HFFc6 (cell line): Measurements from ENCODE around the gene NTN3. TPM values are rescaled to one million over a fixed set of nuclear protein-coding genes. Genes with fewer than 3 reads are reported as not detected.
A peak's percentile ranks its signal among the peaks of the same experiment; 100 is the strongest.

Source experiments
- DNase-seq: peaks from one replicate; pipeline ENCODE4 v3.0.0-alpha.2; 2018
- H3K27ac Mint-ChIP-seq: 2 replicates; pipeline ENCODE4 v1.8.0; 2020; ENCODE audit warnings: mild to moderate bottlenecking, mixed read lengths
- H3K27me3 Mint-ChIP-seq: 2 replicates; pipeline ENCODE4 v1.8.0; 2021; ENCODE audit warnings: mild to moderate bottlenecking, moderate library complexity, mixed read lengths; ENCODE audit not compliant: insufficient read depth
- H3K36me3 Mint-ChIP-seq: 2 replicates; pipeline ENCODE4 v1.8.0; 2021; ENCODE audit warnings: low read depth, mixed read lengths
- H3K4me1 Mint-ChIP-seq: 2 replicates; pipeline ENCODE4 v1.8.0; 2020; ENCODE audit warnings: low read depth, mixed read lengths
- H3K4me3 Mint-ChIP-seq: 2 replicates; pipeline ENCODE4 v1.8.0; 2020; ENCODE audit warnings: mild to moderate bottlenecking, moderate library complexity, mixed read lengths
- H3K9me3 Mint-ChIP-seq: 2 replicates; pipeline ENCODE4 v1.8.0; 2020; ENCODE audit warnings: mild to moderate bottlenecking, mixed read lengths
- total RNA-seq, 6 experiments: library from RNA; stranded (reverse); fragmentation: NEBNext Ultra II Directional; extraction: Animal tissue kit (Norgen Biotek cat#: 25700); gene quantifications; 2 replicates in 1 of 6; 3 replicates in 5 of 6; pipeline ENCODE4 v1.2.3, GENCODE V29; 2021
- TF ChIP-seq, protein P1 (sequence below): fragments of 200-600 bp; sonication (generic); IDR thresholded peaks from 2 replicates; pipeline ENCODE4 v1.5.0; 2021; ENCODE audit warnings: antibody characterized with exemption, mild to moderate bottlenecking

The NTN3 gene
- total RNA-seq, 6 experiments from 2014 or later = 0.22 to 0.47 (median 0.33) TPM

DNA sequence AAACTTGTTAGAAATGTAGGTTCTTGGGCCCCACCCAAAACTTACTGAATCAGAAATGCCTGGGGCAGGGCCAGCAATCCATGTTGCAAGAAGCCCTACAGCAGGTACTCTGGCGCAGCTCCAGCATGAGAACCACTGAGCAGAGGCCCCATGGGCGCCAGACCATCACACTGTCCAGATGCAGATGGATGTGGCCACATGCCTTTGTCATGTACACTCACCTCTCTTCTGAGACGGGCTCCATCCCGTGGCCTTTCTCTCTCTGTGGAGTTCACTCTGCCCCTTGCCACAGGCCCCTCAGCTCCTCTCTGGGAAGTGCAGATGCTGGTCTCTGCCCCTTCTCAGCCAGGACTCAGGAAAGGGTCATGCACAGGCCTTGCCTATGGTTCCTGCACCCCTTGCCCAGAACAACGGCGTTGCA, 44.1 kb upstream of the NTN3 start:
- TF ChIP-seq, protein P1, sequence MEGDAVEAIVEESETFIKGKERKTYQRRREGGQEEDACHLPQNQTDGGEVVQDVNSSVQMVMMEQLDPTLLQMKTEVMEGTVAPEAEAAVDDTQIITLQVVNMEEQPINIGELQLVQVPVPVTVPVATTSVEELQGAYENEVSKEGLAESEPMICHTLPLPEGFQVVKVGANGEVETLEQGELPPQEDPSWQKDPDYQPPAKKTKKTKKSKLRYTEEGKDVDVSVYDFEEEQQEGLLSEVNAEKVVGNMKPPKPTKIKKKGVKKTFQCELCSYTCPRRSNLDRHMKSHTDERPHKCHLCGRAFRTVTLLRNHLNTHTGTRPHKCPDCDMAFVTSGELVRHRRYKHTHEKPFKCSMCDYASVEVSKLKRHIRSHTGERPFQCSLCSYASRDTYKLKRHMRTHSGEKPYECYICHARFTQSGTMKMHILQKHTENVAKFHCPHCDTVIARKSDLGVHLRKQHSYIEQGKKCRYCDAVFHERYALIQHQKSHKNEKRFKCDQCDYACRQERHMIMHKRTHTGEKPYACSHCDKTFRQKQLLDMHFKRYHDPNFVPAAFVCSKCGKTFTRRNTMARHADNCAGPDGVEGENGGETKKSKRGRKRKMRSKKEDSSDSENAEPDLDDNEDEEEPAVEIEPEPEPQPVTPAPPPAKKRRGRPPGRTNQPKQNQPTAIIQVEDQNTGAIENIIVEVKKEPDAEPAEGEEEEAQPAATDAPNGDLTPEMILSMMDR = no peak
- no peak for DNase-seq
- no peak overlapping the region for H3K4me3 Mint-ChIP-seq
- H3K27me3 Mint-ChIP-seq = peaks cover 1% of the 10 kb centered on the region
- H3K4me1 Mint-ChIP-seq = peaks cover 31% of the 10 kb centered on the region
- H3K36me3 Mint-ChIP-seq = peaks cover 8% of the 10 kb centered on the region; the same call in 1 of the 2 replicates
- no peak overlapping the region for H3K27ac Mint-ChIP-seq
- H3K9me3 Mint-ChIP-seq = no peaks in the 10 kb centered on the region

DNA sequence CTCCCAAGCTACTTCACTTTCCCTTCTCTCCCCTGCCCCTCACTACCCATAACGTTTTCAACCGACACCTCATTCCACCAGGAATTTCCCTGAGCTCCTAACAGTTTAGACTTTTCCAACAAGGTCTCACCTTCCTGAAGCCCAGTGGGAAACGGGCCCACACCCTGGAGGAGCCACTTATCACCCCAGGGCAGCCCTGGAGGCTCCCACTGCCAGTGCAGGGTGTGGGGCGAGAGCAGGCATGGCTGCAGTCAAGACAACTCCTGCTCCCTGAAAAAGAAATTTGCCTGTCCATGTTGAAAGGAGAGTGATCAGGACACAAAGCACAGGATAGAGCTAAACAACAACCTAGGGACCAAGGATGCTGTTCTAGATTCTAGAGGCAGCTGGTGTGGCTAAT, 43.6 kb upstream of the NTN3 start:
- H3K27ac Mint-ChIP-seq = peak overlapping the region; percentile 89; the same call in 1 of the 2 replicates
- DNase-seq = no peak
- H3K4me1 Mint-ChIP-seq = peaks cover 31% of the 10 kb centered on the region
- TF ChIP-seq, protein P1 = no peak
- H3K4me3 Mint-ChIP-seq = peak overlapping the region; percentile 48; the same call in 1 of the 2 replicates
- H3K9me3 Mint-ChIP-seq = no peaks in the 10 kb centered on the region
- peaks cover 1% of the 10 kb centered on the region for H3K27me3 Mint-ChIP-seq
- peaks cover 8% of the 10 kb centered on the region; the same call in 1 of the 2 replicates for H3K36me3 Mint-ChIP-seq

DNA sequence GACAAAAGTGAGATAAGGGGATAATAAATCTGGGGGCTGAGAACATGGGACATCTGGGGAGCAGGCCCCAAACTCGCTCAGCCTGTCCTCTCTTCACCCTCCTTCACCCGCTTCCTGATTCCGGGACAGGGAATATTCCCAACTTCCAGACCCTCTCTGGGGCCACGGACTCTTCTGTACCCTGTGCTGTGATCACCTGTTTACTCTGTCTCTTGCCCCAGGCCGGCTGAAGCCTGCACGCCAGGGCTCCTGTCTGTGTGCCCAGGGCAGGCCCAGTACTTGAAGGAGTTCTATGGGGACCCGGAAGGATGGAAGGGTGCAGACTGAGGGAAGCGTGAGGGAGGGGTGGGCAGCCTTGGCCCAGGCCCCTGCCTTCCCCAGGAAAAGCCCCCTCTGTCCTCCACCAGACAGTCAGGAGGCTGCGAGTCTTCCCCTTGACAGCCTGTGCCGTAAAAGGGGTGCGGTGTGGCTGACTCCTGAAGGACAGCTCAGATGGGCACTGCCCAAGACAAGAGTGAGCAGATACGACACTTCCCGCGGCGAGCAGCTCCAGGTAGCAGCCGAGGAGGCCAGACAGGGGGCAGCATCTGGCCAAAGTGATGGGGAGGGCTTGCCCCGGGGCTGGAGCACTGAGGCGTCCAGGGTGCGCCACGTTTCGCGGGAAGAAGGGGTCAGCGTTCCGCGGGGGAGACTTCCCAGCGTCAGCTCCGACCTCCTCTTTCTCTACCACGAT, 42.9 kb upstream of the NTN3 start:
- peak overlapping the region; percentile 90 for H3K4me3 Mint-ChIP-seq
- TF ChIP-seq, protein P1 = peak; percentile 66
- DNase-seq = peak; percentile 32
- H3K27ac Mint-ChIP-seq = peak overlapping the region; percentile 89
- H3K4me1 Mint-ChIP-seq = peaks cover 31% of the 10 kb centered on the region
- peaks cover 1% of the 10 kb centered on the region for H3K27me3 Mint-ChIP-seq
- no peaks in the 10 kb centered on the region for H3K9me3 Mint-ChIP-seq
- peaks cover 11% of the 10 kb centered on the region; the same call in 1 of the 2 replicates for H3K36me3 Mint-ChIP-seq

DNA sequence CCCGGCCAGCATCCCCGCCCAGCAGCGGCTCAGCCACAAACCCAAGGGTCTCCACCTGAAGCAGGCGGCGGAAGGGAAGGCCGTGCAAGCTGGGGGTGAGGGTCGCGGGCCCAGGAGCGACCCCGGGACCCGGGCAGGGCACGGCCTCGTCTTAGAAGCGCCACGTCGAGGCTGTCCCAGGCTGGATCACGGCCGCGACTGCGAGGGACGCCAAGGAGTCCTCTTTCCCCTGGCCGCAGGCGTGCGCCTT, 42.4 kb upstream of the NTN3 start:
- TF ChIP-seq, protein P1 = no peak; the same call in 1 of the 2 replicates
- no peak for DNase-seq
- Mint-ChIP-seq H3K4me3 (peak overlapping the region; percentile 90), H3K4me1 (peaks cover 31% of the 10 kb centered on the region), H3K36me3 (peaks cover 16% of the 10 kb centered on the region; the same call in 1 of the 2 replicates), H3K27me3 (peaks cover 1% of the 10 kb centered on the region), H3K9me3 (no peaks in the 10 kb centered on the region), H3K27ac (peak overlapping the region; percentile 89)

DNA sequence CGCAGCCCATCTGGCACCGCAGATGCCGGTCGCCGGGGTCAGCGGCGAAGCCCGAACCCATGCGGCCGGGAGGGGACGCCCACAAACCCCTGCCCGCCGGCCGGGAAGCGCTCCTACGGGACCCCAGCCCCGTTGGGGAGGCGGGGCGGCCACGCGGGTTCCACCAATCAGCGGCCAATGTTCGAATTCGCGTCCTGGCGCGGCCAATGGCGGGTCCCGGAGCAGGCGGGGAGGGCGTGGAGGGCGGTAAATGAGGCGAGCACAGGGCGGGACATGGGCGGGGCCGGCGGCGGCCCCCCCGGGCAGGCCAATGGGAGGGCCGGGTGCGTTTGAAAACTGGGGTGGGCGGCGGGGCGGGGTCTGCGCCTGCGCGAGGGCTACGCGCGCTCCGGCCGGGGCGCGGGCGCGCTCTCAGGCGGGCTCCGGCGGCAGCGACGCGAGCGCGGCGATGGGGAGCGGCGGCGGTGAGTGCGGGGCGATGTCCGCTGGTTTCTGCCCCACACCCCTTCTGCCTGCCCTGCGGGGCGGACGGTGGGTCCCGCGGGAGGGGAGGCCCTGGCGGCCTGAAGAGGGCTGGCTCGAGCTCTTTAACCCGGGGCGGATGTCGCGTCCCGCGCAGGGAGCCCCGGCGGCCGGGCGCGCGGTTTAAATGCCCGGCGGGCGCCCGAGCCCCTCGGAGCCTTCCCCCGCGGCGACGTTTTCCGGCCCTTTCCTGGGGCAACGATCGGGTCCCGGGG, 41.9 kb upstream of the NTN3 start, which contains the start of gene CCNF:
Gene CCNF, plus strand, starts transcription at position 414 of the 737 bp plus-strand sequence. Its CDS starts 35 bp downstream, at position 449.
- H3K27me3 Mint-ChIP-seq = peaks cover 1% of the 10 kb centered on the region
- peak within 1 kb of the TSS; percentile 89 for H3K27ac Mint-ChIP-seq
- H3K9me3 Mint-ChIP-seq = no peaks in the 10 kb centered on the region
- H3K4me3 Mint-ChIP-seq = peak within 1 kb of the TSS; percentile 94
- DNase-seq = peak; percentile 91
- H3K36me3 Mint-ChIP-seq = peaks cover 18% of the 10 kb centered on the region; the same call in 1 of the 2 replicates
- H3K4me1 Mint-ChIP-seq = peaks cover 31% of the 10 kb centered on the region
- TF ChIP-seq, protein P1 = no peak
